ENCODE results near the gene RNF133.

- no peak for TF ChIP-seq CHD1 (IDR thresholded peaks at IDR 0.05; ENCODE audit: low read length)
- no peak for TF ChIP-seq CTCF (IDR thresholded peaks at IDR 0.05 in 2 of 3, conservative IDR thresholded peaks at IDR 0.05 in 1 of 3; ENCODE audit: insufficient read depth in 2 of 3, low read depth in 1 of 3, low read length in 3 of 3)
- TF ChIP-seq JUND (IDR thresholded peaks at IDR 0.05; ENCODE audit: borderline replicate concordance, low read depth, low read length) = no peak
- no peak for TF ChIP-seq JUND (tag; IDR thresholded peaks at IDR 0.05; ENCODE audit: borderline replicate concordance, low read depth, low read length)
- TF ChIP-seq ZC3H11A (IDR thresholded peaks at IDR 0.05; ENCODE audit: low read depth, low read length) = no peak
- TF ChIP-seq, protein P1, sequence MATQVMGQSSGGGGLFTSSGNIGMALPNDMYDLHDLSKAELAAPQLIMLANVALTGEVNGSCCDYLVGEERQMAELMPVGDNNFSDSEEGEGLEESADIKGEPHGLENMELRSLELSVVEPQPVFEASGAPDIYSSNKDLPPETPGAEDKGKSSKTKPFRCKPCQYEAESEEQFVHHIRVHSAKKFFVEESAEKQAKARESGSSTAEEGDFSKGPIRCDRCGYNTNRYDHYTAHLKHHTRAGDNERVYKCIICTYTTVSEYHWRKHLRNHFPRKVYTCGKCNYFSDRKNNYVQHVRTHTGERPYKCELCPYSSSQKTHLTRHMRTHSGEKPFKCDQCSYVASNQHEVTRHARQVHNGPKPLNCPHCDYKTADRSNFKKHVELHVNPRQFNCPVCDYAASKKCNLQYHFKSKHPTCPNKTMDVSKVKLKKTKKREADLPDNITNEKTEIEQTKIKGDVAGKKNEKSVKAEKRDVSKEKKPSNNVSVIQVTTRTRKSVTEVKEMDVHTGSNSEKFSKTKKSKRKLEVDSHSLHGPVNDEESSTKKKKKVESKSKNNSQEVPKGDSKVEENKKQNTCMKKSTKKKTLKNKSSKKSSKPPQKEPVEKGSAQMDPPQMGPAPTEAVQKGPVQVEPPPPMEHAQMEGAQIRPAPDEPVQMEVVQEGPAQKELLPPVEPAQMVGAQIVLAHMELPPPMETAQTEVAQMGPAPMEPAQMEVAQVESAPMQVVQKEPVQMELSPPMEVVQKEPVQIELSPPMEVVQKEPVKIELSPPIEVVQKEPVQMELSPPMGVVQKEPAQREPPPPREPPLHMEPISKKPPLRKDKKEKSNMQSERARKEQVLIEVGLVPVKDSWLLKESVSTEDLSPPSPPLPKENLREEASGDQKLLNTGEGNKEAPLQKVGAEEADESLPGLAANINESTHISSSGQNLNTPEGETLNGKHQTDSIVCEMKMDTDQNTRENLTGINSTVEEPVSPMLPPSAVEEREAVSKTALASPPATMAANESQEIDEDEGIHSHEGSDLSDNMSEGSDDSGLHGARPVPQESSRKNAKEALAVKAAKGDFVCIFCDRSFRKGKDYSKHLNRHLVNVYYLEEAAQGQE (IDR thresholded peaks at IDR 0.05; ENCODE audit: borderline replicate concordance) = no peak
- TF ChIP-seq, protein P1 (CRISPR knock-in tag; IDR thresholded peaks at IDR 0.05; ENCODE audit: low read depth) = no peak
- no peak for TF ChIP-seq GABPA (tag; conservative IDR thresholded peaks at IDR 0.05; ENCODE audit: low read depth)
- TF ChIP-seq IRF2 (CRISPR knock-in tag; IDR thresholded peaks at IDR 0.05) = no peak
Measured at GRCh38 chr7:122702872-122703510, 4.1 kb upstream of the RNF133 start, which contains the start of gene RNF148.

Measured in K562 (cell line).